Omental fat pad (tissue), 4 donors: ENCODE data around the gene GPC3. TPM values are rescaled to one million over a fixed set of nuclear protein-coding genes. Genes with fewer than 3 reads are reported as not detected.

ENCODE experiments used
- ATAC-seq: fragments of 150-250 bp; one replicate; pipeline ENCODE4 v1.9.1; 2016; ENCODE audit warnings: mild to moderate bottlenecking, moderate library complexity; ENCODE audit not compliant: low FRiP score
- DNase-seq: peaks from one replicate; pipeline ENCODE4 v3.0.0-alpha.2; 2019; ENCODE audit warnings: low spot score
- total RNA-seq, 4 donors: library from RNA; depleted of rRNA; stranded (reverse); fragments of >200 nt; gene quantifications; one replicate each; pipeline ENCODE4 v1.1.0, GENCODE V29; 2016
- TF ChIP-seq, protein P1 (sequence below), 3 donors: fragments of 450-650 bp; IDR thresholded peaks; one replicate each; pipeline ENCODE4 v1.5.1; 2016 to 2017; ENCODE audit warnings: antibody characterized with exemption in 3 of 3, mild to moderate bottlenecking in 3 of 3, moderate library complexity in 2 of 3

GPC3 gene
- total RNA-seq, 4 donors from 2014 or later: 48.9 to 146 (median 77.1) TPM

DNA sequence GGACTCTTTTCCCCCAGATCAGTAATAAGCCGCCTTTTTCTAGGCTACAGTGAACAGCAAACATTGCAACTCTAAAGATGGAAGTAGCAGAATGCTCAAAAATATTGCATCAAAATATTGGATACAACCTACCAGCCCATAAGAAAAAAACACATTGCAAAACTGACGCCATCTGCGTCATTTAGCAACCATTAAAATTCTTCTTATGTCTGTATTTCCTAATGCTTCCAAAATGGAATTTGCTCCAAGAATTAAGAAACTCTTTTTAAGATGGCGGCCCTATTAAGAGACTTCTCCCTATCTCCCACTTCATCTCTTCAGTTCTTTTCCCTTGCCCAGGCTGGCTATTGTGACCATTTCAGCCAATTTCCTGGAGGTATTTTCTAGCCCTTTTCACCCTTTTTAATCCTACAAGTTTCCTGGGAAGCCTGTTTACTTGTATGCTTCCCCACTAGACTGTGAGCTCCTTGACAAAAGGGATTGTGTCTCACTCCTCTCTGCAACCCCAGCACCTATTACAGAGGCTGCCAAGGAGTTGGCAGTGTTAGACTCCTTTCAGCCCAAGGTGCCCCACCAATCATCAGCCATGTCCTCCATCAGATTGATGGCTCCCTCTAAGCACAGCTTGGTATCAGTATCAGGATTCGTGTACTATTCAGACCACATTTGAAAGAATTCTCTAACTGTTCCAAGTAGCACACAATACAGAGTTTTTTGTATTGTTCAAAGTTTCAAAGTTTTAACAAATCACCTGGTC is 4.4 kb downstream of the GPC3 start:
- DNase-seq (no peak), ATAC-seq (no peak)
- TF ChIP-seq, protein P1, sequence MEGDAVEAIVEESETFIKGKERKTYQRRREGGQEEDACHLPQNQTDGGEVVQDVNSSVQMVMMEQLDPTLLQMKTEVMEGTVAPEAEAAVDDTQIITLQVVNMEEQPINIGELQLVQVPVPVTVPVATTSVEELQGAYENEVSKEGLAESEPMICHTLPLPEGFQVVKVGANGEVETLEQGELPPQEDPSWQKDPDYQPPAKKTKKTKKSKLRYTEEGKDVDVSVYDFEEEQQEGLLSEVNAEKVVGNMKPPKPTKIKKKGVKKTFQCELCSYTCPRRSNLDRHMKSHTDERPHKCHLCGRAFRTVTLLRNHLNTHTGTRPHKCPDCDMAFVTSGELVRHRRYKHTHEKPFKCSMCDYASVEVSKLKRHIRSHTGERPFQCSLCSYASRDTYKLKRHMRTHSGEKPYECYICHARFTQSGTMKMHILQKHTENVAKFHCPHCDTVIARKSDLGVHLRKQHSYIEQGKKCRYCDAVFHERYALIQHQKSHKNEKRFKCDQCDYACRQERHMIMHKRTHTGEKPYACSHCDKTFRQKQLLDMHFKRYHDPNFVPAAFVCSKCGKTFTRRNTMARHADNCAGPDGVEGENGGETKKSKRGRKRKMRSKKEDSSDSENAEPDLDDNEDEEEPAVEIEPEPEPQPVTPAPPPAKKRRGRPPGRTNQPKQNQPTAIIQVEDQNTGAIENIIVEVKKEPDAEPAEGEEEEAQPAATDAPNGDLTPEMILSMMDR (IDR thresholded peaks at IDR 0.05): no peak

DNA sequence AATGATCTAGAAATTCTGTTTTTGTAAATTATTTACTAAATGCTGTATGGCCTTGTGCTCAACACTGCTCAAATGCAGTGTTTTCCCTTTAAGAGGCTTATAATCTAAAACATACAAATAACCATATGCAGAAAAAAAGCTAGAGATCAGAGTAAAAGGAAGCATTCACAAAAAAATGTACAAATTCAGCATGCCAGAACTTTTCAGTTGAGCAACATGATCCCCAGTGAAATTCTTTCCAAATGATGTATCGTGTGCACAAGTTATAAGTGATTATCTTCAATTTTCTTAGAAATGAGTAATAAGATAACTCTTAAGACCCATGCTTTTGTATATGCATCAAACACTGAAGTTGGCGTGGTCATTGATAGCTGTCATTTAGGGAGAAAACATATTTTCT is 5.0 kb downstream of the GPC3 start:
- TF ChIP-seq, protein P1 (IDR thresholded peaks at IDR 0.05): no peak
- ATAC-seq: no peak
- no peak for DNase-seq

DNA sequence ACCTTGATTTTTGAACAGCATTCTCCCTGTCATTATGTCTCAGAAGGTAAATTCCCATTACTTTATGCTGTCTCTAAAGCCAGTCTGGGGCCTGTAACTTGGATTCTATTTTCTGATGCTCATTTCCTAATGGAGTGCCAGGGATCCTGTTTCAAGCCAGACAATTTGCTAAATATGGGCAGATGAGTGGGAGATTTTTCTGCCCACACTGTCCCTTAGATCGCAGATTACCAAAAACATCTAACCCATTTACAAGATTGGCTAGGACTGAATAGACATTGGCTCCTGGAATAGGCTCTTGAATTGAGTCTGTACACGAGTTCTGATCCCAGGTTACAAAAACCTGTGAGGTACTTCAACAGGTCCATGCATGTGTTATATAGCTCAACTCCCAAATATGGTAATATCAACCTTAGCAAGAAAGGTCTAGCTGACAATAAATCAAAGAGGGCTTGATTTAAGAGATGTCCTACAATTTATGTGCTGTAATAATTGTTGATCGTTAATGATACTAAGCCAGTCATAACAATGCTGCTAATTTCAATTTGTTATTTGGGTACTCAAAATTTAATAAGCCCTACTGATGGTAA is 5.7 kb downstream of the GPC3 start:
- no peak for ATAC-seq
- TF ChIP-seq, protein P1 (IDR thresholded peaks at IDR 0.05): no peak
- no peak for DNase-seq

DNA sequence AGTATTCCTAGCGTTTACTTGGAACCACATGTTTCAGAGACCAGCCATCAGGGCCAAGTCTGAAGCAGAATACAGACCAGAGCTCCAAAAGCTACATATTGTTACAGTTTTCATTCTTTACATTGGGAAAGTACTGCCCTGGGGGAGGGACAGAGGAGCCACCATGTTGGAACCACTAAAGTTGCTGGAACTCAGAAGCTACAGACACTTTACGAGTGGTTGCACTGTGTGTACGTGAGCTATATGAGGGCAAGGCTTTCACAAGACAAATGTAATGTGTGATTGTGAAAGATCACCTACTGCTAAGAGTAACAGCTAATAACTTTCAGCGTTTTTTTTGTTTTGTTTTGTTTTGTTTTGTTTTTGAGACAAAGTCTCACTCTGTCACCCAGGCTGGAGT is 11.7 kb downstream of the GPC3 start:
- ATAC-seq: no peak
- TF ChIP-seq, protein P1 (IDR thresholded peaks at IDR 0.05): no peak
- no peak for DNase-seq

DNA sequence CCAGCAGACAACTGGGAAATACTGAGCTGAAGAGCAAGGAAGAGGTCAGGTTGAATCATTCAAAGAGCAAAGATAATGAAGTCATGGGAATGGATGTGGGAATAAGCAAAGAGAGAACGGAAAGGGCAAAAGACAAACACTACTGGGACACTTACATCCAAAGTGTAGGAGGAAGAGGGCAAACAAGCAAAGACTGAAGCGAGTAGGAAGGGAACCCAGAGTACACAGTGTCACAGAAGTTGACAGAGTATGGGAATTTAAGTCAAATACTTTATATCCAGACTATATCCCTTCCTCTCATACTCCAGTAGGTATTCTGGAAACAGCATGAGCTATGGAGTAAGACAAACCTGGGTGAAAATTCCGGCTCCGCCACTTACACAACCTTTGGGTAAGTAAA is 12.5 kb downstream of the GPC3 start:
- DNase-seq (no peak), ATAC-seq (no peak)
- TF ChIP-seq, protein P1 (IDR thresholded peaks at IDR 0.05): no peak

DNA sequence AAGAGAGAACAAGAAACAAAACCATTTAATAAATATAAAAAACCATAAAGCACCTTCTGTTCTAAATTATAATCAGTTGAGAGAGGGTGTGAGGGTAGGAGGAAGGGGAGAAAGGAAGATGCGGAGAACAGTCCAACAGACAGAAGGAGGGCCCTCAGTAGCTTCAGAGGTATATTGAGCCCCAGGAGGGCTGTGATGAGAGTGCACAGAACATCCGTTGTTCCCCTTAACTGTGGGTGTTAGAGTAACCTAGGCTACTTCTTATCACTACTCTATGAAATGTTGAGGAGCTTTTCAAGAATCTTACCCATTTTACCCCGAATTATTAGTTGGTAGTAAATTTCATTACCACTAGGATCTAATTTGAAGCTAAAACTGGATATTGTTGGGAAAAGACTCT is 13.8 kb downstream of the GPC3 start:
- ATAC-seq (no peak), DNase-seq (no peak)
- TF ChIP-seq, protein P1 (IDR thresholded peaks at IDR 0.05): no peak

DNA sequence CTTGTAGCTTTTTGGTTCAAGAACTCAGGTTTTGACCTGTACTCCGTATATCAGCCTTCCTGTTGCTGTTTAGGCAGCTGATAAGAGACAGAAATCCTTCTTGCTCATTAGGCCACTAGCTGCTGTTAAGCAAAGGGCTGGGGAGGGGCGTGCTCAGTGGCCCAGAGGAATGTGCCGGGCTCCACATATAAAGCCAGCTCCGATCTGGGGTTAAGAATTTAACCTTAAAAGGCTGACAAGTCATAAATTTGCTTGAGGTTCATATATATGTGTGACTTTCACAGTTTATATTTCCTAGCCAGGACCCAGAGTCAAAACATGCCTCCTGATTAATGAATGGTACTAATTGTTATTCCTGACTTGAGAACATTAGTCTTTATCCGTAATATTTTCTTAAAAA is 15.3 kb downstream of the GPC3 start:
- DNase-seq: no peak
- ATAC-seq: no peak
- TF ChIP-seq, protein P1 (IDR thresholded peaks at IDR 0.05): no peak
